OCI-LY7 (cell line): ENCODE data around the gene PXDN. TPM values are rescaled to one million over a fixed set of nuclear protein-coding genes. Genes with fewer than 3 reads are reported as not detected.
"Not testable (repeated sequence)": the region's sequence is repeated elsewhere in the genome, so short reads cannot be mapped to it uniquely, and the experiment has no call there.

Experiments used
- BruUV-seq: library from RNA; stranded (reverse); fragments of 400-500 nt; replicated peaks from 2 replicates; lab custom pipeline; 2021; lab: Mats Ljungman, UMichigan
- CTCF ChIA-PET: fragments of 300-600 bp; sonication (Branson Sonifier 250); formaldehyde crosslinking; loops from one replicate; lab custom pipeline; 2022; ENCODE audit warnings: antibody characterized with exemption; ENCODE audit not compliant: unreplicated experiment; lab: Charles Lee
- POLR2A ChIA-PET: fragments of 300-600 bp; sonication (Branson Sonifier 250); formaldehyde crosslinking; loops from one replicate; lab custom pipeline; 2022; ENCODE audit warnings: antibody characterized with exemption; lab: Charles Lee
- DNase-seq: peaks from one replicate; pipeline ENCODE4 v3.0.0-alpha.2; 2015; ENCODE audit warnings: low spot score
- H2AFZ ChIP-seq: fragments of 200-600 bp; sonication (generic), shearing (Covaris generic); 2 replicates; pipeline ENCODE4 v1.6.1; 2014; ENCODE audit warnings: mild to moderate bottlenecking, antibody characterized with exemption, low read length, moderate library complexity
- H3K27ac ChIP-seq: fragments of 200-600 bp; sonication (generic); 2 replicates; pipeline ENCODE4 v1.5.1; 2014; ENCODE audit warnings: mixed run types, low read depth, mild to moderate bottlenecking, moderate library complexity, low read length, inconsistent platforms; ENCODE audit not compliant: poor library complexity, severe bottlenecking
- H3K36me3 ChIP-seq: fragments of 200-600 bp; sonication (generic); 2 replicates; pipeline ENCODE4 v1.6.1; 2014; ENCODE audit warnings: mild to moderate bottlenecking, antibody characterized with exemption, low read length, moderate library complexity, mixed read lengths; ENCODE audit not compliant: insufficient read depth
- H3K4me1 ChIP-seq: fragments of 200-600 bp; sonication (generic); 2 replicates; pipeline ENCODE4 v1.5.1; 2014; ENCODE audit warnings: mild to moderate bottlenecking, low read length; ENCODE audit not compliant: insufficient read depth, poor library complexity, severe bottlenecking
- H3K4me2 ChIP-seq: fragments of 200-600 bp; sonication (generic); 2 replicates; pipeline ENCODE4 v1.6.1; 2014; ENCODE audit warnings: mild to moderate bottlenecking, low read length
- H3K4me3 ChIP-seq: fragments of 200-600 bp; sonication (generic); 2 replicates; pipeline ENCODE4 v1.5.1; 2014; ENCODE audit warnings: mild to moderate bottlenecking, low read depth, low read length; ENCODE audit not compliant: poor library complexity, severe bottlenecking
- H3K79me2 ChIP-seq: fragments of 200-600 bp; sonication (generic); 2 replicates; pipeline ENCODE4 v1.6.1; 2016; ENCODE audit warnings: low read depth, mild to moderate bottlenecking, low read length, moderate library complexity, mixed read lengths; ENCODE audit not compliant: insufficient read depth
- H3K9me2 ChIP-seq: fragments of 200-600 bp; sonication (generic); 2 replicates; pipeline ENCODE4 v1.6.1; 2016; ENCODE audit warnings: mild to moderate bottlenecking, low read length, mixed read lengths; ENCODE audit not compliant: insufficient read depth
- H3K9me3 ChIP-seq: fragments of 200-600 bp; sonication (generic); 2 replicates; pipeline ENCODE4 v1.6.1; 2014; ENCODE audit warnings: mild to moderate bottlenecking, mixed run types, low read length, mixed read lengths
- H4K20me1 ChIP-seq: fragments of 200-600 bp; sonication (generic); 2 replicates; pipeline ENCODE4 v1.6.1; 2014; ENCODE audit warnings: mild to moderate bottlenecking, antibody characterized with exemption, low read length, moderate library complexity, mixed read lengths; ENCODE audit not compliant: insufficient read depth
- CTCF ChIP-seq: fragments of 200-600 bp; sonication (generic); conservative IDR thresholded peaks from 2 replicates; pipeline ENCODE4 v1.5.1; 2014; ENCODE audit warnings: mild to moderate bottlenecking, antibody characterized with exemption, low read length, moderate library complexity, mixed read lengths
- EZH2phosphoT487 ChIP-seq: fragments of 200-600 bp; sonication (generic); IDR thresholded peaks from 2 replicates; pipeline ENCODE4 v1.6.1; 2018; ENCODE audit warnings: low read depth, borderline replicate concordance, mild to moderate bottlenecking, mixed run types, antibody characterized with exemption, low read length, moderate library complexity, mixed read lengths
- intact Hi-C: fragments of 100-400 bp; cut with micrococcal nuclease; formaldehyde crosslinking; loops from one replicate; pipeline ENCODE4 v1.10.0; 2022; ENCODE audit not compliant: unreplicated experiment
- total RNA-seq, 2 experiments: library from RNA; depleted of rRNA in 1 of 2; stranded (reverse); fragments of >200 nt in 1 of 2; shearing (Covaris generic) in 1 of 2; gene quantifications; 2 replicates each; pipeline ENCODE4 v1.2.3, GENCODE V29; 2014 to 2022

PXDN gene
- total RNA-seq, 2 experiments from 2014 or later: not detected

GRCh38 chr2:1623906-1624445 lies 120.3 kb downstream of the PXDN start:
- ChIA-PET CTCF (no interaction called here), POLR2A (no interaction called here)
- Histone ChIP-seq H4K20me1 (no peaks in the 10 kb centered on the region), H3K9me2 (no peaks in the 10 kb centered on the region), H3K4me2 (no peak overlapping the region), H2AFZ (no peak overlapping the region), H3K27ac (no peak overlapping the region), H3K36me3 (no peaks in the 10 kb centered on the region), H3K9me3 (no peaks in the 10 kb centered on the region), H3K4me1 (no peaks in the 10 kb centered on the region), H3K79me2 (no peaks in the 10 kb centered on the region), H3K4me3 (no peak overlapping the region)
- intact Hi-C loops: no loop called here
- TF ChIP-seq EZH2phosphoT487: no peak
- no peak for TF ChIP-seq CTCF
- DNase-seq: no peak
- BruUV-seq: no TSS peak

DNA sequence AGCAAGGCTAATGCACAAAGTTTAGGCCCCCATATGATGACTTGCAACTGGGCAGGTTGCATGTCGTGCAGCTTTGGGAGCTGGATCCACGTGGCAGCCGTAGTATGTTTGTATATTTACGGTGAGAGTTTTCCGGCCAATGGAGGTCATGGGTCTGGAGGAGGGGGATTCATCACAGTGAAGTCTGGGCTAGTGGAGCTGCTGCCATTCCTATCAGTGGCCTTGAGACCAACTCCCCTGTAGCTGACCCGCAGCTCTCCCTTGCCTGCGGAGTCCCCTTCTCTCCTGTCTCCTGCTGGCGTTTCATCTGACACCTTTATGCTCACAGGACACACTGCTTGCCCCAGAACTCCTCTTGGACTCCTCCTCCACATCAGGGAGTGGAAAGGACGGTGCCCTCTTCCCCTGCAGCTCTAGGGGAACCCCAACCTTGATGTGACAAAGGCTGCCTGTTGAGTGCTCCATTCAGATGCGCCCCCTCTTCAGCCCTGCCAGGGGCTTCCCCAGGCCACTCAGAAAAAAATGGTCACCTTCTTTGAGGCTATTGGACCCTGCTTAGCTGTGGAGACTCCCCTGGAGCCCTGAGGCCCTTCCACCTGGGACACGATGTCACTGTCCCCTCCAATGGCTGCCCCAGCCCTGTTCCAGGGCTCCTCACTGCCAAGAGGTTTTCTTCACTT lies 121.7 kb downstream of the PXDN start:
- no TSS peak for BruUV-seq

DNA sequence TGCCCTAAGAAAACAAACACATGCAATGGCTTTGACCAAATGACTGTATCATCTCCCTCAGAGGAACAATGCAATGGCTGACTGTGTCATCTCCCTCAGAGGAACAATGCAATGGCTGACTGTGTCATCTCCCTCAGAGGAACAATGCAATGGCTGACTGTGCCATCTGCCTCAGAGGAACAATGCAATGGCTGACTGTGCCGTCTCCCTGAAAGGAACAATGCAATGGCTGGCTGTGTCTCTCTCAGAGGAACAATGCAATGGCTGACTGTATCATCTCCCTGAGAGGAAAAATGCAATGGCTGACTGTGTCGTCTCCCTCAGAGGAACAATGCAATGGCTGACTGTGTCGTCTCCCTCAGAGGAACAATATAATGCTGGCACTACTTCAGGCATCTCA lies 122.3 kb downstream of the PXDN start:
- H3K79me2 ChIP-seq, H3K4me2 ChIP-seq, H3K36me3 ChIP-seq, H3K4me3 ChIP-seq, BruUV-seq, H3K9me3 ChIP-seq, intact Hi-C loops, CTCF ChIA-PET, H2AFZ ChIP-seq, DNase-seq, H3K27ac ChIP-seq, H4K20me1 ChIP-seq, POLR2A ChIA-PET, H3K9me2 ChIP-seq: not testable (repeated sequence)
- H3K4me1 ChIP-seq: peaks cover 12% of the 10 kb centered on the region

More for the DNA sequence above, 121.7 kb downstream of the PXDN start:
- Histone ChIP-seq H2AFZ (no peak overlapping the region), H3K4me3 (no peak overlapping the region), H3K79me2 (no peaks in the 10 kb centered on the region), H4K20me1 (no peaks in the 10 kb centered on the region), H3K27ac (no peak overlapping the region), H3K9me3 (no peaks in the 10 kb centered on the region), H3K9me2 (no peaks in the 10 kb centered on the region), H3K36me3 (no peaks in the 10 kb centered on the region), H3K4me1 (peaks cover 5% of the 10 kb centered on the region), H3K4me2 (no peak overlapping the region)
- TF ChIP-seq CTCF: no peak
- no peak for TF ChIP-seq EZH2phosphoT487
- POLR2A ChIA-PET: no interaction called here
- CTCF ChIA-PET: no interaction called here
- no peak for DNase-seq
- intact Hi-C loops: no loop called here
